GM20431 (cell line): Measurements from ENCODE around the gene CAPN15.
"Not testable (repeated sequence)": the region's sequence is repeated elsewhere in the genome, so short reads cannot be mapped to it uniquely, and the experiment has no call there.

Experiments
- in situ Hi-C: fragments of 300-500 bp; cut with MseI, MboI; formaldehyde crosslinking; loops from one replicate; pipeline ENCODE4 v1.15.0; 2020; ENCODE audit warnings: low sequenced_read_pairs; ENCODE audit not compliant: unreplicated experiment

CAPN15 gene

GRCh38 chr16:505479-506245 lies 21.9 kb upstream of the CAPN15 start:
- in situ Hi-C loops = no loop called here

GRCh38 chr16:506246-506546 lies 21.3 kb upstream of the CAPN15 start:
- in situ Hi-C loops = no loop called here

- in situ Hi-C loops = not testable (repeated sequence)
Observed at GRCh38 chr16:507527-507926, 20.0 kb upstream of the CAPN15 start.

- in situ Hi-C loops = no loop called here
Observed at GRCh38 chr16:507996-508395, 19.5 kb upstream of the CAPN15 start.

GRCh38 chr16:508884-509736 lies 18.4 kb upstream of the CAPN15 start:
- in situ Hi-C loops = no loop called here

- in situ Hi-C loops = no loop called here
Observed at GRCh38 chr16:510066-510825, 17.3 kb upstream of the CAPN15 start.

DNA sequence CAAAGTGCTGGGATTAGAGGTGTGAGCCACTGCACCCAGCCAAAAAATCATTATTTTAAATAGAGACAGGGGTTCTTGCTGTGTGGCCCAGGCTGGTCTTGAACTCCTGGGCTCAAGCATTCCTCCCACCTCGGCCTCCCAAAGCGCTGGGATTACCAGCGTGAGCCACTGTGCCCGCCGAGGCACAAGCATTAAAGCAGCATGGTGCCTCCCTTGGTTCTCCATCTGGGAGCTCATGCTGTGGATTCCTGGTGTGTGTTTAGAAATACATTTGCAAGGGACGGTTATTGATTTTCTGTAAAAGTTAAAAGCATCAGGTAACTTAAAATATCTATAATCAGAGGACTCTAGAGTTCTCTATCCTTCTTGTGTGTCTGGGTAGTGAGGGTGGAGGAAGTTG lies 14.7 kb upstream of the CAPN15 start:
- in situ Hi-C loops = no loop called here

DNA sequence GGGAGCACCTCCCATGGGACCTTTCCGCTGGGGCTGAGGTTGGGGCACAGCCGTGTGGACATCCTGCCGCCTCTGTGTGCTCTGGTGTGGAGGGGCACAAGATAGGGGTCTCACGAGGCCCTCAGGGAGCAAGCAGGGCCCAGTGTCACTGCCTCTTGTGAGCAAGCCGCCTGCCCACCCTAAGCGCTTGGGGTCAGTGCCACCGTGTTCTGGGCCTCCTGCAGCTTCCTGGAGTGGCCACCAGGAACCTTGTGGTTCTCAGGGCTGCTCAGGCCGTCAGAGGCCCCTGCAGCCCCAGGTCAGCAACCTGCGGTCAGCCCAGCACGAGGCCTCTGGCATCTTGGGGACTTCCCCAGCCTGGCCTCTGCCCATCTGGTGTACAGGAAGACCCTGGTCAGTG lies 13.6 kb upstream of the CAPN15 start:
- in situ Hi-C loops = no loop called here

DNA sequence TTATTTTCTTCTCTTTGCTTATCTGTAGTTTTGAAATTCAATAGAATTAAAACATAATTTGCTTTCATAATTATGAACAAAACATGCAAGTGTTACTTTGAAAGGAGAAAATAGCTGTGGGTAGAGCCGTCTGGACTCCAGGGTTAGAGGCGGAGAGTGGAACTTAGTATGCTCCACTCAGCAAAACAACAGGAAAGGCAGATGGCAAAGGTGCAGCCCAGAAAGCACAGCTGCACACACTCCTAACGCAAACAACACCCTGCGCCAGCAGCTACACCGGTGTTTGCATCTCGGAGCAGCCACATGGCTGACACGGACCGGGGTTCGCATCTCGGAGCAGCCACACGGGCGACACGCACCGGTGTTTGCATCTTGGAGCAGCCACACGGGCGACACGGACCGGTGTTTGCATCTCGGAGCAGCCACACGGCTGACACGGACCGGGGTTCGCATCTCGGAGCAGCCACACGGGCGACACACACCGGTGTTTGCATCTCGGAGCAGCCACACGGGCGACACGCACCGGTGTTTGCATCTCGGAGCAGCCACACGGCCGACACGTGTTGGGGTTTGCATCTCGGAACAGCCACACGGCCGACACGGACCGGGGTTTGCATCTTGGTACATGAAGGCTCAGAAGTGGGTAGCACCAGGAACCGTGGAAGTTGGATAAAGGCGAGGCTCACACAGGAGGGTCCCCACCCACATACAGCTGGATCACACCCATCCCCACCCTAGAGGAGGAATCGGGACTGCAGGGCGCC lies 12.2 kb upstream of the CAPN15 start:
- in situ Hi-C loops = no loop called here

DNA sequence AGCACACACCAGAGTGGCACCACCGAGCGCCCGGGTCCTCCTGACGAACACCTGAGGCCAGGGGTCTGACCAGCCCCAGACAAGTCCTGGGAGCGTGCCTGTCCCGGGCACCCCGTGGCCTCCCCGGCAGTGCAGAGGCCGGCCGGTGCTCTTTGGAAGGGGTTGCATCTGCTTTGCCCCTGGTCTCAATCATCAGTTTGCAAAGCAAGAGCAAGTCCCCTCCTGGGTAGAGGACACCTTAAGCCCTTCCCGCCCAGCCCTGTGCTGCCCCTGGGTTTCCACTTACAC lies 11.6 kb upstream of the CAPN15 start:
- in situ Hi-C loops = no loop called here

- in situ Hi-C loops = no loop called here
Observed at GRCh38 chr16:516301-516700, 11.2 kb upstream of the CAPN15 start.

DNA sequence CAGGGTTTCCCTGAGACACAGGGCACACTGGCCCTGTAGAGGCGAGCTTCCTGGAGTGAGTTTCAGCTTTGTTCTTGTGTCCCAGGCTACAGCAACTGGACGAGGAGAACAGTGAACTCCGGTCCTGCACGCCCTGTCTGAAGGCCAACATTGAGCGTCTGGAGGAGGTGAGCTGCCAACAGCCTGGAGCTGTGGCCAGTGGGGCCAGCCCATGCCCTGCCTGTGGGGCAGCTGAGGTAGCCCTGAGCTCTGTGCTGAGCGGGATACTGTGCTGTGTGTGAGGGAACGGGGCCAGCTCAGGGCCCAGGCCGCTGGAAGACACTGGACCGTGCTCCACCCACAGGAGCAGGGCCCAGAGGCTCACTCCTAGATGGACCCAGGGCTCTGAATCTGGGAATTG lies 8.7 kb upstream of the CAPN15 start:
- in situ Hi-C loops = no loop called here

DNA sequence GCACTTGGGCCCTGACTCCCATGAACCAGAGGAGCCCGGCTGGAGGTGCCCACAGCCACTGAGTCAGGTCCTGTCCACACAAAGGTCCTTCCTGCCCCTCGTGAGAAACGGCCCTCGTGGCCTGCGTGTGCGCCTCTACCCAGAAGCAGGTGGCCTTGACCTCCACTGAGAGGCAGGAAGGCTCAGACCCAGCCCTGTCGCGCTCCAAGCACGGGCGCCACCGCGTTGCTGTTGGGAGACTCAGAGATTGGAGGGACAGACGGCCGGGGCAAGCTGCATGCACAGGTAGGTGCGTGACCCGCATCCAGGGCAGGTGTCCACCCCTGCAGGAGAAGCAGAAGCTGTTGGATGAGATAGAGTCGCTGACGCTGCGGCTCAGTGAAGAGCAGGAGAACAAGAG lies 8.1 kb upstream of the CAPN15 start:
- in situ Hi-C loops = no loop called here

GRCh38 chr16:519841-520687 lies 7.4 kb upstream of the CAPN15 start:
- in situ Hi-C loops = no loop called here

DNA sequence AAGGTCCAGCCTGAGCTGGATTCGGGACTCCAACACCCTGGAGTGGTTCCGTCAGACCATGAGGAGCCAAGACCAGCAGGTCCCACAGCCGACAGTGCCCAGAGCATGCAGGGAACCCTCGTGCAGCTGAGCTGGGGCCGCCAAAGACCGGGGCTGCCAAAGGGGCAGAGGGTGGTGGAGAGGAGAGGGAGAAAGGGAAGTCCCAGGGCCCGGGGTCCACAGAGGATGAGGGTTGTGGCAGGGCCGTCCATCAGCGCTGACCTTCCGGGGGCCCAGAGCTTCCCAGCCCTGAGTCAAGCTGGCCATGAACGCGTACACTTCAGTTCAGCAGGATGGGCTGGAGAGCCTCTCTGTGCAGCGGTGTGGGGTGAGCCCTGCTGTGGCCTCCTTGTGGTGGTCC lies 6.7 kb upstream of the CAPN15 start:
- in situ Hi-C loops = no loop called here

DNA sequence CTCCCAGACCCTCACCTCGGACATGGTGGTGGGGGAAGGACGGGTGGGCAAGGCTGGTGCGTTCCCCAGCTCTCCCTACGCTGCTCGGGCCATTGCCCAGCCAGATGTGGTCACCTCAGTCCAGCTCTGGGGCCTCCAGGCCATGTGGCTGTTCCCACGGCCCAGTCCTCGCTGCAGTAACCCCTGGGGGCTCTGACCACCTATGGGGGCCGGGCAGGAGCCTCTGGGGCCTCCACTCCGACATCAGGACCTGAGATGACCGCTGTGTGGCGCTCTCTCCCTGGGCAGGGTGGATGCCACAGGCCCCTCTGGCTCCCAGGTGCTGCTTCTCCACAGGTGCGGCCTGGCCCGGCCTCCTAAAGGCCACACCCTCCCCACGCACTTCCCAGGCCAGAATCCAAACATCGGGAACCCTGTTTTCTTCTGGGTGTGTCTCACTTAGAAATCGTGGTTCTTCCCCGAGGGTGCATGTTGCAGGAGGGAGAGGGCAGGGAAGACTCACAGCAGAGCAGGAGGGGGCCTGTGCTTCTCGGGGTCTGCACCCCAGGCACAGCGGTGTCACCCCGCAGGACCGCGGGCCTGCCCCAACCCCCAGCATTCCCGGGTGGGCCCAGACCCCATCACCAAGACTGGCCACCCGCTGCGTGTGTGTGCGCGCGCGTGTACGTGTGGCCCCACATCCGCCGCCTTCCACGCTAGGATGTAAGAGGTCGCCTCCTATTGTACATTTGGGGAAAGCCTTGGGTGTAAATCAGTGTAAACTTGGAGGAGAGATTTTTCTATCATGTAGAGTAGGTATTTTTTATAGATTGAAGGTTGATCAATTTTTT lies 5.9 kb upstream of the CAPN15 start:
- in situ Hi-C loops = no loop called here

- in situ Hi-C loops = no loop called here
Observed at GRCh38 chr16:522320-523096, 5.0 kb upstream of the CAPN15 start.

- in situ Hi-C loops = no loop called here
Observed at GRCh38 chr16:523097-523741, 4.3 kb upstream of the CAPN15 start.
